ENCODE data around the gene EPS8. TPM values are rescaled to one million over a fixed set of nuclear protein-coding genes. Genes with fewer than 3 reads are reported as not detected.

EPS8 gene
- total and polyA plus RNA-seq, 2 donors (not counting 1 experiment from before 2014, with no cell fraction given), result 0.76 to 0.96 TPM

DNA sequence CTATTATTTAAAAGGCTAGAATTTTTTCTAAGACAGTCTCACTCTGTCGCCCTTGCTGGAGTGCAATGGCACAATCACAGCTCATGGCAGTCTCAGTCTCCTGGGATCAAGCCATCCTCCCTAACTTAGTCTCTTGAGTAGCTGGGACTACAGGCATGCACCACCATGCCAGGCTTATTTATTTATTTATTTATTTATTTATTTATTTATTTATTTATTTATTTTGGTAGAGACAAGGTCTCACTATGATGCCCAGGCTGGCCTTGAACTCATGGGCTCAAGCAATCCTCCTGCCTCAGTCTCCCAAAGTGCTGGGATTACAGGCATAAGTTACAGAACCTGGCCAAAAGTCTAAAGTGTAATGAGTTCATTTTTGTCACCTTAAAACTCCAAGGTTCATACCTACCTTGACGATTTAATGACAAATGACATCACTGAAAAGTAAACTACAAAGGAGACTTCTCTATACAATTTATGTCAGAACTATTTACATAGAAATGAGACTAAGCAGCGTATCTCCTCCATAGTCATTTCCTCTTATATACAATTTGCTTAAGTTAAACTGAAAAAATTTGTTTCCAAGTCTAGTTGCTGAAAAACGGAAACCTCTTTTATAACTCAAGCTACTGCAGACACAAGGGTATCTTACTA lies 78.2 kb downstream of the EPS8 start:
- H3K27me3 ChIP-seq (replicated peaks in 1 of 4; ENCODE audit: control extremely low read depth in 1 of 4, control insufficient read depth in 3 of 4, insufficient read depth in 4 of 4, low read length in 3 of 4), result no peaks in the 10 kb centered on the region
- no peak for TF ChIP-seq EZH2 (IDR thresholded peaks at IDR 0.05; ENCODE audit: borderline replicate concordance, insufficient read depth, low read depth, low read length, poor library complexity, severe bottlenecking)
- no peak for TF ChIP-seq CTCF (IDR thresholded peaks at IDR 0.05)
- no peaks in the 10 kb centered on the region for H3K4me1 ChIP-seq (ENCODE audit: control insufficient read depth in 2 of 2, insufficient read depth in 2 of 2, low read length in 2 of 2)
- H3K27ac ChIP-seq (ENCODE audit: low read length in 2 of 2), result no peak overlapping the region
- no peak for ATAC-seq (ENCODE audit: low read depth)
- H3K79me2 ChIP-seq (ENCODE audit: control insufficient read depth, insufficient read depth, low read length), result no peaks in the 10 kb centered on the region
- no peak overlapping the region for H3K4me2 ChIP-seq (replicated peaks; ENCODE audit: low read depth, low read length, poor library complexity, severe bottlenecking)
- ChIA-PET CTCF (interaction anchor here (1.6 kb wide), 1 partner anchor 62 kb away, joined by 3 read pairs; no protein-coding TSS in a partner anchor), POLR2A (no interaction called here)
- H2AFZ ChIP-seq (ENCODE audit: insufficient read depth, low read depth, low read length, poor library complexity, severe bottlenecking), result no peak overlapping the region
- H3K4me3 Mint-ChIP-seq, result no peak overlapping the region
- no peaks in the 10 kb centered on the region for H3K9me3 Mint-ChIP-seq (ENCODE audit: insufficient read depth)
- intact Hi-C loops (cut with micrococcal nuclease), result no loop called here
- no CpG with 5 or more reads among the region's 4 CpGs for WGBS (ENCODE audit: insufficient coverage)
- no peak overlapping the region for H3K4me3 ChIP-seq (ENCODE audit: control extremely low read depth in 1 of 5, extremely low read depth in 1 of 5, insufficient read depth in 1 of 5, low read depth in 2 of 5, low read length in 4 of 5)
- no peaks in the 10 kb centered on the region for H3K36me3 ChIP-seq (replicated peaks in 1 of 2; ENCODE audit: control extremely low read depth in 1 of 2, control insufficient read depth in 1 of 2, extremely low read depth in 1 of 2, insufficient read depth in 2 of 2, low read length in 1 of 2)
- no peaks in the 10 kb centered on the region for H4K20me1 ChIP-seq (ENCODE audit: control insufficient read depth, insufficient read depth, low read length, poor library complexity, severe bottlenecking)
- no peak for DNase-seq
- no peaks in the 10 kb centered on the region for H3K9me3 ChIP-seq (ENCODE audit: control extremely low read depth in 1 of 3, control insufficient read depth in 2 of 3, insufficient read depth in 1 of 3, low read length in 2 of 3)
- H3K9ac ChIP-seq (ENCODE audit: low read length), result no peak overlapping the region
- H3K27ac Mint-ChIP-seq, result no peak overlapping the region
- H3K4me1 Mint-ChIP-seq, result no peaks in the 10 kb centered on the region
- H3K27me3 Mint-ChIP-seq, result no peaks in the 10 kb centered on the region

DNA sequence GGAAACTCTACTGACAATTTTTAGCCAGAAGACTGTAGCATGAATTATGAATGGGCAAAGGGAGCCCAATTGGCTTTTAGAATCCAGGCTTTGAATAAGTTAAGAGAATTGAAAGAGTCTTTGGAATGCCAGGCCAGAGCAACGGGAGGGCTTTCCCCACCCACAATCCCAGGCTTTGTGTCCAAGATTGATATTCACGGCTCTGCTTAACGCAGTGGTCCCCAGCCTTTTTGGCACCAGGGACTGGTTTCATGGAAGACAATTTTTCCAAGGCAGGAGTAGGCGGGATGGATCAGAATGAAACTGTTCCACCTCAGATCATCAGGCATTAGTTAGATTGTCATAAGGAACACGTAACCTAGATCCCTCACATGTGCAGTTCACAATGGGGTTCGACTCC lies 79.6 kb downstream of the EPS8 start:
- Mint-ChIP-seq H3K4me3 (no peak overlapping the region), H3K27me3 (no peaks in the 10 kb centered on the region), H3K4me1 (no peaks in the 10 kb centered on the region), H3K27ac (no peak overlapping the region), H3K9me3 (ENCODE audit: insufficient read depth) (no peaks in the 10 kb centered on the region)
- Histone ChIP-seq H2AFZ (ENCODE audit: insufficient read depth, low read depth, low read length, poor library complexity, severe bottlenecking) (no peak overlapping the region), H3K79me2 (ENCODE audit: control insufficient read depth, insufficient read depth, low read length) (no peaks in the 10 kb centered on the region), H3K9ac (ENCODE audit: low read length) (no peak overlapping the region), H3K27ac (ENCODE audit: low read length in 2 of 2) (no peak overlapping the region), H3K4me3 (ENCODE audit: control extremely low read depth in 1 of 5, extremely low read depth in 1 of 5, insufficient read depth in 1 of 5, low read depth in 2 of 5, low read length in 4 of 5) (no peak overlapping the region), H3K4me1 (ENCODE audit: control insufficient read depth in 2 of 2, insufficient read depth in 2 of 2, low read length in 2 of 2) (no peaks in the 10 kb centered on the region), H3K27me3 (replicated peaks in 1 of 4; ENCODE audit: control extremely low read depth in 1 of 4, control insufficient read depth in 3 of 4, insufficient read depth in 4 of 4, low read length in 3 of 4) (no peaks in the 10 kb centered on the region), H3K4me2 (replicated peaks; ENCODE audit: low read depth, low read length, poor library complexity, severe bottlenecking) (no peak overlapping the region), H4K20me1 (ENCODE audit: control insufficient read depth, insufficient read depth, low read length, poor library complexity, severe bottlenecking) (no peaks in the 10 kb centered on the region), H3K36me3 (replicated peaks in 1 of 2; ENCODE audit: control extremely low read depth in 1 of 2, control insufficient read depth in 1 of 2, extremely low read depth in 1 of 2, insufficient read depth in 2 of 2, low read length in 1 of 2) (no peaks in the 10 kb centered on the region), H3K9me3 (ENCODE audit: control extremely low read depth in 1 of 3, control insufficient read depth in 2 of 3, insufficient read depth in 1 of 3, low read length in 2 of 3) (no peaks in the 10 kb centered on the region)
- ChIA-PET CTCF (no interaction called here), POLR2A (no interaction called here)
- intact Hi-C loops (cut with micrococcal nuclease), result no loop called here
- DNase-seq, result no peak
- no peak for TF ChIP-seq CTCF (IDR thresholded peaks at IDR 0.05)
- no peak for TF ChIP-seq EZH2 (IDR thresholded peaks at IDR 0.05; ENCODE audit: borderline replicate concordance, insufficient read depth, low read depth, low read length, poor library complexity, severe bottlenecking)
- no peak for ATAC-seq (ENCODE audit: low read depth)
- WGBS (ENCODE audit: insufficient coverage), result 95% methylated on average over 3 of the region's 6 CpGs
